SK-N-SH treated with all-trans-retinoic acid at 6 μM for 48 hours (cell line): Measurements from ENCODE around the gene USF3.

ENCODE experiments used
- ATAC-seq: fragments of 200-7000 bp; cut with Tn5 transposase; 3 replicates; pipeline ENCODE4 v1.9.1; 2020; ENCODE audit warnings: mild to moderate bottlenecking, moderate library complexity
- BACH2 ChIP-seq: fragments of 250-450 bp; sonication (Bioruptor Pico); IDR thresholded peaks from 2 replicates; pipeline ENCODE4 v1.9.0; 2021; ENCODE audit warnings: mild to moderate bottlenecking, borderline replicate concordance
- CREB5 ChIP-seq: fragments of 250-450 bp; sonication (Bioruptor Pico); IDR thresholded peaks from 2 replicates; pipeline ENCODE4 v1.5.1; 2020; ENCODE audit warnings: low read depth, mild to moderate bottlenecking, moderate library complexity
- CSDC2 ChIP-seq: fragments of 250-450 bp; sonication (Bioruptor Pico); IDR thresholded peaks from 2 replicates; pipeline ENCODE4 v1.5.0; 2020; ENCODE audit warnings: mild to moderate bottlenecking, moderate library complexity
- CSRNP3 ChIP-seq: fragments of 250-450 bp; sonication (Bioruptor Pico); IDR thresholded peaks from 2 replicates; pipeline ENCODE4 v1.5.1; 2021; ENCODE audit warnings: mild to moderate bottlenecking, moderate library complexity
- ESRRG ChIP-seq: fragments of 250-450 bp; sonication (Bioruptor Pico); IDR thresholded peaks from 2 replicates; pipeline ENCODE4 v1.6.1; 2021; ENCODE audit warnings: mild to moderate bottlenecking
- GLIS3 ChIP-seq: fragments of 250-450 bp; sonication (Bioruptor Pico); IDR thresholded peaks from 2 replicates; pipeline ENCODE4 v1.5.0; 2020; ENCODE audit warnings: mild to moderate bottlenecking, moderate library complexity
- ISL1 ChIP-seq: fragments of 250-450 bp; sonication (Bioruptor Pico); IDR thresholded peaks from 2 replicates; pipeline ENCODE4 v2.1.2; 2022; ENCODE audit warnings: mild to moderate bottlenecking, moderate library complexity
- OSR1 ChIP-seq: fragments of 250-450 bp; sonication (Bioruptor Pico); IDR thresholded peaks from 2 replicates; pipeline ENCODE4 v1.8.0; 2022; ENCODE audit warnings: moderate library complexity, mild to moderate bottlenecking, inconsistent platforms
- PATZ1 ChIP-seq: fragments of 250-450 bp; sonication (Bioruptor Pico); IDR thresholded peaks from 2 replicates; pipeline ENCODE4 v1.8.0; 2020; ENCODE audit warnings: mild to moderate bottlenecking, moderate library complexity, borderline replicate concordance
- POU6F1 ChIP-seq: fragments of 250-450 bp; sonication (Bioruptor Pico); IDR thresholded peaks from 2 replicates; pipeline ENCODE4 v1.8.0; 2021; ENCODE audit warnings: low read depth, mild to moderate bottlenecking, moderate library complexity, borderline replicate concordance
- PPARA ChIP-seq: fragments of 250-450 bp; sonication (Bioruptor Pico); IDR thresholded peaks from 2 replicates; pipeline ENCODE4 v1.5.0; 2020; ENCODE audit warnings: mild to moderate bottlenecking, borderline replicate concordance
- RARB ChIP-seq: fragments of 250-450 bp; sonication (Bioruptor Pico); IDR thresholded peaks from 2 replicates; pipeline ENCODE4 v1.8.0; 2021; ENCODE audit warnings: mild to moderate bottlenecking, moderate library complexity
- SNAI2 ChIP-seq: fragments of 250-450 bp; sonication (Bioruptor Pico); IDR thresholded peaks from 2 replicates; pipeline ENCODE4 v1.5.0; 2020; ENCODE audit warnings: mild to moderate bottlenecking, moderate library complexity
- TCF4 ChIP-seq: fragments of 250-450 bp; sonication (Bioruptor Pico); IDR thresholded peaks from 2 replicates; pipeline ENCODE4 v1.8.0; 2021; ENCODE audit warnings: mild to moderate bottlenecking, moderate library complexity, borderline replicate concordance
- TOX ChIP-seq: fragments of 250-450 bp; sonication (Bioruptor Pico); IDR thresholded peaks from 2 replicates; pipeline ENCODE4 v1.8.0; 2021; ENCODE audit warnings: mild to moderate bottlenecking, moderate library complexity, borderline replicate concordance
- ZFP3 ChIP-seq: fragments of 250-450 bp; sonication (Bioruptor Pico); IDR thresholded peaks from 2 replicates; pipeline ENCODE4 v1.5.0; 2020; ENCODE audit warnings: mild to moderate bottlenecking, moderate library complexity
- ZFP30 ChIP-seq: fragments of 450-650 bp; formaldehyde crosslinking; IDR thresholded peaks from 2 replicates; pipeline ENCODE4 v1.5.0; 2022; ENCODE audit warnings: mild to moderate bottlenecking, moderate library complexity
- ZNF565 ChIP-seq: fragments of 450-650 bp; formaldehyde crosslinking; conservative IDR thresholded peaks from 2 replicates; pipeline ENCODE4 v1.5.0; 2020; ENCODE audit warnings: low read depth, mild to moderate bottlenecking, moderate library complexity
- ZNF70 ChIP-seq: fragments of 450-650 bp; formaldehyde crosslinking; IDR thresholded peaks from 2 replicates; pipeline ENCODE4 v1.5.0; 2020; ENCODE audit warnings: mild to moderate bottlenecking, moderate library complexity
- ZNF8 ChIP-seq: fragments of 450-650 bp; formaldehyde crosslinking; IDR thresholded peaks from 2 replicates; pipeline ENCODE4 v1.5.0; 2020; ENCODE audit warnings: mild to moderate bottlenecking, moderate library complexity
- TF ChIP-seq, protein P1 (sequence below): fragments of 250-450 bp; sonication (Bioruptor Pico); IDR thresholded peaks from 2 replicates; pipeline ENCODE4 v1.5.0; 2020; ENCODE audit warnings: mild to moderate bottlenecking, moderate library complexity

The USF3 gene

GRCh38 chr3:113685124-113685523 lies 11.3 kb downstream of the USF3 start:
- ATAC-seq: no peak
- TF ChIP-seq ISL1 (CRISPR knock-in tag) (no peak), SNAI2 (CRISPR knock-in tag) (no peak), TCF4 (CRISPR knock-in tag) (no peak), ZFP3 (no peak)

GRCh38 chr3:113684271-113684819 lies 12.1 kb downstream of the USF3 start:
- ATAC-seq: no peak
- no peak for TF ChIP-seq RARB (CRISPR knock-in tag)
- TF ChIP-seq CREB5 (CRISPR knock-in tag): no peak
- TF ChIP-seq ZFP30 (CRISPR knock-in tag): peak; percentile 87
- TF ChIP-seq CSDC2: no peak

GRCh38 chr3:113678773-113679172 lies 17.7 kb downstream of the USF3 start:
- no peak for TF ChIP-seq RARB (CRISPR knock-in tag)
- no peak for TF ChIP-seq ZNF70 (CRISPR knock-in tag)
- TF ChIP-seq ZNF565: no peak
- TF ChIP-seq PATZ1 (CRISPR knock-in tag): no peak
- no peak for TF ChIP-seq BACH2
- no peak for TF ChIP-seq GLIS3
- no peak for TF ChIP-seq SNAI2 (CRISPR knock-in tag)
- no peak for TF ChIP-seq CSRNP3 (CRISPR knock-in tag)
- no peak for TF ChIP-seq CREB5 (CRISPR knock-in tag)
- TF ChIP-seq ESRRG: no peak
- TF ChIP-seq, all 23 proteins: peak for 0
- ATAC-seq: no peak

- TF ChIP-seq OSR1 (CRISPR knock-in tag) (no peak), CSRNP3 (CRISPR knock-in tag) (no peak), ZNF8 (CRISPR knock-in tag) (no peak), PATZ1 (CRISPR knock-in tag) (no peak), GLIS3 (no peak), ZNF565 (no peak), RARB (CRISPR knock-in tag) (no peak), CSDC2 (no peak), ZFP30 (CRISPR knock-in tag) (no peak)
- ATAC-seq: no peak
Observed at GRCh38 chr3:113677737-113678136, 18.7 kb downstream of the USF3 start.

GRCh38 chr3:113676261-113676660 lies 20.2 kb downstream of the USF3 start:
- no peak for ATAC-seq
- TF ChIP-seq POU6F1 (CRISPR knock-in tag): no peak
- TF ChIP-seq, protein P1, sequence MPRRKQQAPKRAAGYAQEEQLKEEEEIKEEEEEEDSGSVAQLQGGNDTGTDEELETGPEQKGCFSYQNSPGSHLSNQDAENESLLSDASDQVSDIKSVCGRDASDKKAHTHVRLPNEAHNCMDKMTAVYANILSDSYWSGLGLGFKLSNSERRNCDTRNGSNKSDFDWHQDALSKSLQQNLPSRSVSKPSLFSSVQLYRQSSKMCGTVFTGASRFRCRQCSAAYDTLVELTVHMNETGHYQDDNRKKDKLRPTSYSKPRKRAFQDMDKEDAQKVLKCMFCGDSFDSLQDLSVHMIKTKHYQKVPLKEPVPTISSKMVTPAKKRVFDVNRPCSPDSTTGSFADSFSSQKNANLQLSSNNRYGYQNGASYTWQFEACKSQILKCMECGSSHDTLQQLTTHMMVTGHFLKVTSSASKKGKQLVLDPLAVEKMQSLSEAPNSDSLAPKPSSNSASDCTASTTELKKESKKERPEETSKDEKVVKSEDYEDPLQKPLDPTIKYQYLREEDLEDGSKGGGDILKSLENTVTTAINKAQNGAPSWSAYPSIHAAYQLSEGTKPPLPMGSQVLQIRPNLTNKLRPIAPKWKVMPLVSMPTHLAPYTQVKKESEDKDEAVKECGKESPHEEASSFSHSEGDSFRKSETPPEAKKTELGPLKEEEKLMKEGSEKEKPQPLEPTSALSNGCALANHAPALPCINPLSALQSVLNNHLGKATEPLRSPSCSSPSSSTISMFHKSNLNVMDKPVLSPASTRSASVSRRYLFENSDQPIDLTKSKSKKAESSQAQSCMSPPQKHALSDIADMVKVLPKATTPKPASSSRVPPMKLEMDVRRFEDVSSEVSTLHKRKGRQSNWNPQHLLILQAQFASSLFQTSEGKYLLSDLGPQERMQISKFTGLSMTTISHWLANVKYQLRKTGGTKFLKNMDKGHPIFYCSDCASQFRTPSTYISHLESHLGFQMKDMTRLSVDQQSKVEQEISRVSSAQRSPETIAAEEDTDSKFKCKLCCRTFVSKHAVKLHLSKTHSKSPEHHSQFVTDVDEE (CRISPR knock-in tag): no peak
- no peak for TF ChIP-seq CSDC2
- no peak for TF ChIP-seq PPARA
- TF ChIP-seq BACH2: no peak
- no peak for TF ChIP-seq SNAI2 (CRISPR knock-in tag)
- no peak for TF ChIP-seq OSR1 (CRISPR knock-in tag)
- TF ChIP-seq TOX (CRISPR knock-in tag): no peak
- no peak for TF ChIP-seq TCF4 (CRISPR knock-in tag)
